ENCODE measurements around the gene SRSF5.
"Not testable (repeated sequence)": the region's sequence is repeated elsewhere in the genome, so short reads cannot be mapped to it uniquely, and the experiment has no call there.

SRSF5 gene

DNA sequence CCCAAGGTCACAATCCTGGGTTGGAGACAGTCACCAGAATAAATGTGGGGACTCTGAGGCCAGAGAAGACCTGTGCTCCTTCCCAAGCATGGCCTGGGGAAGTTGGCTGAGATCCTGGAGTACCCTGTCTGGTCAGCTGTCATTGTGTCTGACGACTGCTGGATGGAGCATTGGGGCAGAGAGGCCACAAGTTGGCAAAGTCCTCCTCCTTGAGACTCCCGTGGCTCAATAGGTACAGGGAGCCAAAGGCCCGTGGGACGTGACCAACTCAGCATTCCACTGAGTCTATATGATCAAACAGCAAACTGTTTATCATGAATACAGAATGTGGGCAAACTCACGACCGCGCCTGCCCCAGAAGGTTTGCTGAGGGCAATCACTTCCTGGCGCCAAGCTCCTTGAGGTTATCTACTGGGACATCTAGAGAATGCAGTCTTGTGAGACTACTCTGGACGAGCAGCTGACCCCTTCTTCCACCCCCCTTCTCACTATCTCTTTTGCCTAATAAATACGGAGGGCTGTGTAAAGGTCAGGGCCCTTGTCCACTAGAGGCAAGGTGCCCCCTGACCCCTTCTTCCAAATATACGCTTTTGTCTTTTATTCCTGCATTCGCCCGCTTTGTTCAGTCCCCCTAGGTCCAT is 44.4 kb downstream of the SRSF5 start:
- DNase-seq = no peak

DNA sequence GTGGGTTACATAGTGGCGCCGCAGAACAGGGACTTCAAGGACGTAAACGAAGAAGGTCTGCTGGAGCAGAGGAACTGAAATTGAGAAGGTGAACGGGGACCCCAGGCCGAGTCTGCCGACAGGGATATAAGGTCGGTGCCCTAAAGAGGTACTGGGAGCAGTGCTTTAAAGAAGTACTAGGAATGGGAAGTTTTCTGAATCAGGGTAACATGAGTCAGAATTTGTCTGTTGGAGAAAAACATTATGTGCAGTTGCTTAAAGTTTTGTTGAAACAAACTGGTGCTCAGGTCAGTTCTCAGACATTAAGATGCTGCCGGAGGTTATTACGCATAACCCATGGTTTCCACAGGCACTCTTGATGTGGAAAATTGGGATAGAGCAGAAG is 44.9 kb downstream of the SRSF5 start:
- DNase-seq = no peak

DNA sequence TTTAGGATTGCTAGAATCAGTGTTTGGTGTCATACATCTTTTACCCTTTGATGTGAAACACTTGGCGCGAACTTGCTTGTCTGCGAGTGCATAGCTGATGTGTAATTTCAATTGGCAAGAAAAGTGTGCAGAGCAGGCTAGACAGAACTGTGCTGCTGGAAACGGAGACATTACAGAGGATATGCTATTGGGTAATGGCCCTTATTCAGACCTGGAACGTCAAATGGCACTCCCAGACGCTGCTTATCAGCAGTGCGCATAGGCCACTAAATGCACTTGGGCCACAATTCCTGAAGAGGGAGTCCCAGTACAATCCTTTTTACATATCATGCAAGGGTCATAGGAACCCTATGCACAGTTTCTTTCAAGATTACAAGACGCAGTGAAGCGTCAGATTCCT is 45.8 kb downstream of the SRSF5 start:
- DNase-seq = no peak

DNA sequence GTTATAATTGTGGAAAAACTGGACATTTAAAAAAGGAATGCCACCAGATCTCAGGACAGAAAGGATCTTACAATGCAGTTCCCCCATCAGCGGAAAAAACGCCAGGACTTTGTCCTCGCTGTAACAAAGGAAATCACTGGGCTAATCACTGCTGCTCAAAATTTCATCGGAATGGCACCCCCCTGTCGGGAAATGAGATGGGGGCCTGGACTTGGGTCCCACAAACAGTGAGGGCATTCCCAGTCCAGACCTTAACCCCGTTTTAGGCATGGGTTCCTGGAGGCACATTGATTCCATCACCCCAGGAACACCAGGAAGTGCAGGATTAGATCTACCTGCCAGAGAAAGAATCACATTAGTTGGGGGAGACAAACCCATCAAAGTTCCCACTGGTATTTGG is 46.4 kb downstream of the SRSF5 start:
- not testable (repeated sequence) for DNase-seq

DNA sequence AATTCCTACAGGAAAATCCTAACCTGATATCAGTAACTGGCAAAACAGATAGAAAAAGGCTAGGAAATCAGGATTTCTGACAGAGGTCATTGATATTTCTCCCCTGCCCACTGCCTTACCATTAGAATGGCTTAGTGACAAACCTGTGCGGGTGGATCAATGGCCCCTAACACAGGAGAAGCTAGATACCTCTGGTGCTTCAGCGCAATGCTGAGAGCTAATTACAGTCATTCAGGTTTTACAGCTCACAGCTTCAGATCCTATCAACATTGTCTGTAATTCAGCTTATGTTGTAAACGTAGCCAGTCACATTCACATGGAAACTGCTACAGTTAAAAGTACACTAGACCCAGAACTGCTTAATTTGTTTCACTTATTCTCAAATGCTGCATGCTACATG is 47.5 kb downstream of the SRSF5 start:
- DNase-seq = no peak

DNA sequence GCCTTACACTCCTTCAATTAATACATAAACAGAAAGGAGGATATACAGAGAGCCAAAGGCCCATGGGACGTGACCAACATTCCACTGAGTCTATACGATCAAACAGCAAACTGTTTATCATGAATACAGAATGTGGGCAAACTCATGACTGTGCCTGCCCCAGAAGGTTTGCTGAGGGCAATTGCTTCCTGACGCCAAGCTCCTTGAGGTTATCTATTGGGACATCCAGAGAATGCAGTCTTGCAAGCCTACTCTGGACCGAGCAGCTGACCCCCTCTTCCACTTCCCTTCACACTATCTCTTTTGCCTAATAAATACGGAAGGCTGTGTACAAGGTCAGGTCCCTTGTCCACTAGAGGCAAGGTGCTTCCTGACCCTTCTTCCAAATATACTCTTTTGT is 48.6 kb downstream of the SRSF5 start:
- no peak for DNase-seq

DNA sequence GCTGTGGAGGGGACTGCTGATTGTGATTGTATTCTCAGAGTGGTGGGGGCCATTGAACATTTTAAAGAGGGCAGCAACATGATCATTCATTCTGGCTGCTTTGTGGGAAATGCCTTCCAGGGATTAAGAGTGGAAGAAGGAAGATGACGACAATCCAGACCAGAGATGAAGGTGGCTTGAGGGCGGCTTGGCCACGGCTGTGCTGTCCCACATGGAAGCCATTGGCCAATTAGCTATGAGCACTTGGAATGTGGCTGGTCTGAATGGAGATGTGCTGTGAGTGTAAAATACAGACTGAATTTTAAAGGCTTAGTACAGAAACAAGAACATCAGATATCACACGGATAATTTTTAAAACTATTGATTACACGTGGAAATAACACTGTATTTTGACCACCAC is 49.3 kb downstream of the SRSF5 start:
- DNase-seq = no peak

DNA sequence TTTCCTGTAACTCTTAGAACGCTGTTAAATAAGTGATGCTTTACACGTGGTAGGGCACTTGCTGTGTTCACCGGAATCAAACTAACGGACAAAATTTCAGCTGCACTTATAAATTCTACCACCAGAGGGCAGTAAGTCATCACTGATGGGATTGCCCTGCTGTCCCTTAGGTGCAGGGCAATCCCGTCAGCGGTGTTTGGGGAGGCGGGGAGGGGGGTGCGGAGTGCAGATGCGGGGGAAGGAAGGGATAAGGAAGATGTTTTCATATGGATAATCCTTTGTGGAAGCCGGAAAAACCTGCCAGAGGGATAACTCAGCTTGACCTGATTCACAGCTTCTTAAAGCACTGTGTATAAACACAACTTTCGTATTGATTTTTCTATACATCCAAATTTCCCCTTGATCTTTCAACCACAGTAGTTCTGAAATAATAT is 51.8 kb downstream of the SRSF5 start:
- peak; percentile 9 to 26 for DNase-seq

DNA sequence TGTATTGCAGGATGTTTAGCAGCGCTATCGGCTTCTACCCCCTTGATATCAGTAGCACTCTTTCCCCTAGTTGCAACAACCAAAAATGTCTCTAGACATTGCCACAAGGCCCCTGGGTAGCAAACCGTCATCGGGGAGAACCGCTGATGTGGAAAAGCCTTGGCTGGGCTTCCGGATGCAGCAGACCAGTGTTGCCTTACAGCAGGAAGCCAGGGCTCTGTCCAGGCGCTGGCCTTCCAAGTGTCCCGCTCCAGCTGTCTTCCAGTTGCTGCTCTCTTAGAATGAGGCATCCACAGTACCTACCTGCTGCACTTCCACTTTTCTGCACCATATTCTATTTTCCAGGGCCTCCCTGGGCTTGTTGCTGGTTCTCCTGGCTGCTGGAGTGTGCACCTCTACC is 52.7 kb downstream of the SRSF5 start:
- DNase-seq = no peak

DNA sequence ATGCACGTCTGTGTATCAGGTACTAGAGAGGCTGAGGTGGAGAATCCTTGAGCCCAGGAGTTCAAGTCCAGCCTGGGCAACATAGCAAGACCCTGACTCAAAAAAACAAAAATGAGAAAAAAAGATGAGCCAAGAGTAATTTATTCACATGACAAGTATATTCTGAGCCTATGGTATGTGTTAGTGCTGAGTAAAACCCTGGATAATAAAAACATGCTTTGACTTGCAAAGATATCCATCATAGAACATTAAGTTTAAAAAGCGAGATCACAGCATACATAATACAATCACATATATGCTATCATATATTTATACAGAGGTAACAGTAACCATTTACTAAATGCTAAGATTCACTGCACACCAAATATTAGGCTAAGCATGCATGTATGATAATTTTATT is 54.0 kb downstream of the SRSF5 start:
- DNase-seq = no peak

Measured in bone marrow (tissue), 2 donors.